Adrenal gland (tissue), 12 donors: ENCODE measurements around the gene NAA20. TPM values are rescaled to one million over a fixed set of nuclear protein-coding genes. Genes with fewer than 3 reads are reported as not detected.

Experiments used
- DNase-seq, 7 donors: peaks; one replicate each; pipeline ENCODE4 v3.0.0-alpha.2; 2019 to 2020
- H3K27ac ChIP-seq, 5 donors: fragments of 200-600 bp; sonication (generic) in 4 of 5; 1 replicate in 3 of 5; 2 replicates in 2 of 5; pipeline versions ENCODE4 v1.5.1 to v1.8.0; 2016 to 2020; ENCODE audit warnings: mild to moderate bottlenecking in 1 of 5
- H3K27me3 ChIP-seq: fragments of 200-600 bp; 2 replicates; pipeline ENCODE4 v1.8.0; 2021
- H3K36me3 ChIP-seq, 2 donors: fragments of 200-600 bp; replicated peaks in 1 of 2; 1 replicate in 1 of 2; 2 replicates in 1 of 2; pipeline versions ENCODE4 v1.5.1 to v1.8.0; 2018 to 2022
- H3K4me1 ChIP-seq, 2 donors: fragments of 200-600 bp; replicated peaks in 1 of 2; 1 replicate in 1 of 2; 2 replicates in 1 of 2; pipeline versions ENCODE4 v1.5.1 to v1.8.0; 2018 to 2021
- H3K4me3 ChIP-seq, 4 donors: fragments of 200-600 bp; sonication (generic) in 3 of 4; one replicate each; pipeline ENCODE4 v1.5.1; 2016 to 2018
- H3K9me3 ChIP-seq, 3 donors: fragments of 200-600 bp; sonication (generic) in 1 of 3; replicated peaks in 1 of 3; 1 replicate in 2 of 3; 2 replicates in 1 of 3; pipeline versions ENCODE4 v1.5.1 to v1.8.0; 2016 to 2021
- POLR2A ChIP-seq, 2 donors: fragments of 450-650 bp; IDR thresholded peaks; one replicate each; pipeline ENCODE4 v1.6.1; 2017; ENCODE audit warnings: antibody characterized with exemption in 2 of 2, mild to moderate bottlenecking in 2 of 2, moderate library complexity in 1 of 2
- WGBS, 4 donors: extraction: QIAGEN DNeasy Blood & Tissue Kit in 2 of 4; methylation state at CpG; one replicate each; pipeline versions ENCODE4 v1.1.5 to v1.1.7; 2013 to 2017; 5-methylcytosine and 5-hydroxymethylcytosine counted together
- intact Hi-C, 2 donors: fragments of 100-400 bp; cut with DNase I; formaldehyde crosslinking; loops; one replicate each; pipeline versions ENCODE4 v1.14.1 to v1.15.0; 2022 to 2023
- polyA plus RNA-seq, 3 donors: library from polyadenylated mRNA; stranded (reverse); fragments of 200-250 nt in 2 of 3; fragments of 350-450 nt in 1 of 3; fragmentation: Illumina TruSeq in 1 of 3; extraction: RNeasy Lipid Tissue Mini Kit (QIAGEN cat#74804) in 1 of 3; gene quantifications; one replicate each; pipeline ENCODE4 v1.2.3, GENCODE V29; 2013 to 2014
- total RNA-seq, 9 donors: library from RNA; depleted of rRNA in 4 of 9; stranded (reverse); fragments of >200 nt in 4 of 9; fragments of 120-200 nt in 1 of 9; fragmentation: NEBNext Ultra II Directional in 1 of 9; extraction: Animal tissue kit (Norgen Biotek cat#: 25700) in 1 of 9; gene quantifications; one replicate each; pipeline versions ENCODE4 v1.1.0 to v1.2.4, GENCODE V29; 2013 to 2023
- TF ChIP-seq, protein P1 (sequence below), 6 experiments: fragments of 450-650 bp in 4 of 6; fragments of 200-600 bp in 2 of 6; sonication (generic) in 1 of 6; IDR thresholded peaks; 1 replicate in 5 of 6; 2 replicates in 1 of 6; pipeline versions ENCODE4 v1.5.1 to v1.8.0; 2016 to 2021; ENCODE audit warnings: antibody characterized with exemption in 6 of 6, mild to moderate bottlenecking in 2 of 6, moderate library complexity in 1 of 6
- donor health status: healthy with polysubstance abuse.
- donor health status: Bipolar disorder and iron deficiency.
- donor health status: DM: yes; HTN: yes; CAD: no.
- donor health status: DM: no; HTN: no; CAD: no.
- donor health status: DM: no; HTN: no; CAD: no.
- donor health status: DM: yes; HTN: yes; CAD: no.

The NAA20 gene
- total and polyA plus RNA-seq, 12 donors: 19.4 to 124 (median 59.0) TPM

DNA sequence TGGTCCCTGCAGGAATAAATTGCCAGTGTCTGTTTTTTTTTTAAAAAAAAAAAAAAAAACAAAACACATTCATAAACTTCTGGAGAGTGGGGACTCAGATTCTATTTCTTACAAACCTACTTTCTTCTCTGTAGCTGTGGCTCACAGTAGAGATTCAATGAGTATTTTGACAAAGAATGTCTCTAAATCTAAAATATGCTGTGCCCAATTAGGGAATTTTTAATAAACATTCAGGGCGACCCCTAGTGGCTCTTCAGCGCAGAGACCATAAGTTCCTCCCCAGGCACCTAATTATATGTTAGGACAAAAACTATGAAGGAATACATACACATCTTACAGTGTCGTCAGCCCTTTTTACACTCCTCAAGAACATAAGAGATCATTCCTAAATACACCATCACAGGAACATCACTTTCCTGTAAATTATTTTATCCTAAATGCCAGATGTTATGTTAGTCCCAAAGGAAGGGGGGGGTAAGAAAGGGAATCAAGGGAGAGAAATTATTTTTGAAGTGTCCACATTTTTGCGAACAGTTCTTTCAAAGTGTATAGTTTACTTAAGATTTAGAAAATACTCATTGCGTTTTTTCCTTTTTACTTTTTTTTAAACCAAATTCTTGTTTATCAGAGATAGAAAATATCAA is 21.8 kb upstream of the NAA20 start:
- 25 to 30% (median 27%) methylated on average over 5 of the region's 5 CpGs for WGBS, 4 donors
- Histone ChIP-seq H3K27me3 (no peaks in the 10 kb centered on the region), H3K36me3 (peaks cover 0 to 30% of the 10 kb centered on the region in 2 donors), H3K9me3 (no peaks in the 10 kb centered on the region), H3K4me3 (no peak overlapping the region), H3K4me1 (peaks cover 33 to 72% of the 10 kb centered on the region in 2 donors), H3K27ac (no peak overlapping the region)
- no peak for TF ChIP-seq POLR2A (IDR thresholded peaks at IDR 0.05)
- TF ChIP-seq, protein P1, sequence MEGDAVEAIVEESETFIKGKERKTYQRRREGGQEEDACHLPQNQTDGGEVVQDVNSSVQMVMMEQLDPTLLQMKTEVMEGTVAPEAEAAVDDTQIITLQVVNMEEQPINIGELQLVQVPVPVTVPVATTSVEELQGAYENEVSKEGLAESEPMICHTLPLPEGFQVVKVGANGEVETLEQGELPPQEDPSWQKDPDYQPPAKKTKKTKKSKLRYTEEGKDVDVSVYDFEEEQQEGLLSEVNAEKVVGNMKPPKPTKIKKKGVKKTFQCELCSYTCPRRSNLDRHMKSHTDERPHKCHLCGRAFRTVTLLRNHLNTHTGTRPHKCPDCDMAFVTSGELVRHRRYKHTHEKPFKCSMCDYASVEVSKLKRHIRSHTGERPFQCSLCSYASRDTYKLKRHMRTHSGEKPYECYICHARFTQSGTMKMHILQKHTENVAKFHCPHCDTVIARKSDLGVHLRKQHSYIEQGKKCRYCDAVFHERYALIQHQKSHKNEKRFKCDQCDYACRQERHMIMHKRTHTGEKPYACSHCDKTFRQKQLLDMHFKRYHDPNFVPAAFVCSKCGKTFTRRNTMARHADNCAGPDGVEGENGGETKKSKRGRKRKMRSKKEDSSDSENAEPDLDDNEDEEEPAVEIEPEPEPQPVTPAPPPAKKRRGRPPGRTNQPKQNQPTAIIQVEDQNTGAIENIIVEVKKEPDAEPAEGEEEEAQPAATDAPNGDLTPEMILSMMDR (IDR thresholded peaks at IDR 0.05): peak; percentile 73 to 85 (median 83)
- DNase-seq: peak in 3 of 7 donors; percentile 46 to 61 (median 59)
- intact Hi-C loops: loop anchor here (5.0 to 10.0 kb wide), 4 partner anchors 71 to 301 kb away; no protein-coding TSS in a partner anchor

- Histone ChIP-seq H3K27ac (no peak overlapping the region), H3K9me3 (no peaks in the 10 kb centered on the region), H3K4me1 (peaks cover 33 to 69% of the 10 kb centered on the region in 2 donors), H3K4me3 (no peak overlapping the region), H3K27me3 (no peaks in the 10 kb centered on the region), H3K36me3 (peaks cover 0 to 39% of the 10 kb centered on the region in 2 donors)
- TF ChIP-seq, protein P1 (IDR thresholded peaks at IDR 0.05): no peak
- TF ChIP-seq POLR2A (IDR thresholded peaks at IDR 0.05): no peak
- 82 to 92% (median 85%) methylated on average over 8 of the region's 8 CpGs for WGBS, 4 donors
- DNase-seq: no peak
- intact Hi-C loops: loop anchor here (5.0 to 10.0 kb wide), 4 partner anchors 71 to 301 kb away; no protein-coding TSS in a partner anchor
Observed at GRCh38 chr20:19996222-19996621, 20.9 kb upstream of the NAA20 start.

GRCh38 chr20:19996917-19997316 is 20.2 kb upstream of the NAA20 start:
- 51 to 66% (median 58%) methylated on average over 8 to 9 of the region's 9 CpGs for WGBS, 4 donors
- intact Hi-C loops: loop anchor here (5.0 to 10.0 kb wide), 4 partner anchors 72 to 302 kb away; no protein-coding TSS in a partner anchor
- Histone ChIP-seq H3K27me3 (no peaks in the 10 kb centered on the region), H3K4me1 (peaks cover 37 to 62% of the 10 kb centered on the region in 2 donors), H3K27ac (peak overlapping the region in 1 of 5 donors; percentile 26), H3K36me3 (peaks cover 0 to 45% of the 10 kb centered on the region in 2 donors), H3K4me3 (no peak overlapping the region), H3K9me3 (no peaks in the 10 kb centered on the region)
- TF ChIP-seq POLR2A (IDR thresholded peaks at IDR 0.05): no peak
- TF ChIP-seq, protein P1 (IDR thresholded peaks at IDR 0.05): no peak
- peak in 1 of 7 donors; percentile 51 for DNase-seq

GRCh38 chr20:19998990-19999705 is 18.0 kb upstream of the NAA20 start:
- DNase-seq: peak in 1 of 7 donors; percentile 61
- 74 to 78% (median 76%) methylated on average over 7 of the region's 7 CpGs for WGBS, 4 donors
- H3K4me1 ChIP-seq: peaks cover 32 to 59% of the 10 kb centered on the region in 2 donors
- H3K4me3 ChIP-seq: no peak overlapping the region
- intact Hi-C loops: loop anchor here (5.0 to 10.0 kb wide), 4 partner anchors 74 to 304 kb away; no protein-coding TSS in a partner anchor
- H3K9me3 ChIP-seq: no peaks in the 10 kb centered on the region
- no peak for TF ChIP-seq POLR2A (IDR thresholded peaks at IDR 0.05)
- TF ChIP-seq, protein P1 (IDR thresholded peaks at IDR 0.05): no peak
- H3K27ac ChIP-seq: peak overlapping the region in 2 of 5 donors; percentile 23 to 57
- H3K27me3 ChIP-seq: no peaks in the 10 kb centered on the region
- peaks cover 0 to 45% of the 10 kb centered on the region in 2 donors for H3K36me3 ChIP-seq
